Brain pericyte (primary cell): Measurements from ENCODE around the gene NCF2.
"Not testable (repeated sequence)": the region's sequence is repeated elsewhere in the genome, so short reads cannot be mapped to it uniquely, and the experiment has no call there.

ENCODE experiments used
- DNase-seq: peaks from one replicate; pipeline ENCODE4 v3.0.0-alpha.2; 2012; ENCODE audit warnings: low read depth, low spot score

Gene NCF2

GRCh38 chr1:183590244-183591191 lies at the start of gene NCF2:
TSS of gene NCF2 (minus strand) at chr1:183590459. CDS start at chr1:183590329, 130 bp downstream.
- DNase-seq, result no peak

- DNase-seq, result no peak
These were observed 48.6 kb upstream of the NCF2 start for GRCh38 chr1:183638649-183639387.

- no peak for DNase-seq
These were observed 46.5 kb upstream of the NCF2 start for GRCh38 chr1:183636783-183637182.

GRCh38 chr1:183636334-183636682 lies 46.0 kb upstream of the NCF2 start:
- no peak for DNase-seq

GRCh38 chr1:183635606-183636333 lies 45.5 kb upstream of the NCF2 start, which contains the start of gene ARPC5:
TSS of gene ARPC5 (minus strand) at chr1:183635783. CDS start at chr1:183635659, 124 bp downstream.
- DNase-seq, result peak; percentile 99

GRCh38 chr1:183635099-183635605 lies 44.9 kb upstream of the NCF2 start:
- no peak for DNase-seq

GRCh38 chr1:183634429-183635065 lies 44.3 kb upstream of the NCF2 start:
- DNase-seq, result no peak

GRCh38 chr1:183633676-183634343 lies 43.6 kb upstream of the NCF2 start:
- DNase-seq, result peak; percentile 55

GRCh38 chr1:183632964-183633363 lies 42.7 kb upstream of the NCF2 start:
- no peak for DNase-seq

- DNase-seq, result no peak
These were observed 41.9 kb upstream of the NCF2 start for GRCh38 chr1:183632114-183632513.

- DNase-seq, result no peak
These were observed 40.5 kb upstream of the NCF2 start for GRCh38 chr1:183630748-183631147.

GRCh38 chr1:183628537-183628936 lies 38.3 kb upstream of the NCF2 start:
- no peak for DNase-seq

- not testable (repeated sequence) for DNase-seq
These were observed 36.0 kb upstream of the NCF2 start for GRCh38 chr1:183626236-183626635.

GRCh38 chr1:183622884-183623785 lies 32.9 kb upstream of the NCF2 start:
- no peak for DNase-seq

GRCh38 chr1:183622013-183622412 lies 31.8 kb upstream of the NCF2 start:
- no peak for DNase-seq

GRCh38 chr1:183620311-183620710 lies 30.1 kb upstream of the NCF2 start:
- no peak for DNase-seq

GRCh38 chr1:183619781-183620180 lies 29.5 kb upstream of the NCF2 start:
- no peak for DNase-seq

- not testable (repeated sequence) for DNase-seq
These were observed 27.9 kb upstream of the NCF2 start for GRCh38 chr1:183618202-183618601.

- DNase-seq, result not testable (repeated sequence)
These were observed 22.7 kb upstream of the NCF2 start for GRCh38 chr1:183612975-183613374.

- DNase-seq, result no peak
These were observed 22.1 kb upstream of the NCF2 start for GRCh38 chr1:183612407-183612806.
